Calu3 (cell line): ENCODE data around the gene NEDD1. TPM values are rescaled to one million over a fixed set of nuclear protein-coding genes. Genes with fewer than 3 reads are reported as not detected.

ENCODE experiments used
- BruUV-seq: library from RNA; stranded (reverse); fragments of 400-500 nt; replicated peaks from 2 replicates; lab custom pipeline; 2021; lab: Mats Ljungman, UMichigan
- CTCF ChIA-PET: fragments of 300-600 bp; sonication (Branson Sonifier 250); formaldehyde crosslinking; loops from one replicate; lab custom pipeline; 2022; ENCODE audit warnings: antibody characterized with exemption; lab: Charles Lee
- DNase-seq: peaks from one replicate; pipeline ENCODE4 v3.0.0; 2022
- H3K27ac Mint-ChIP-seq: one replicate; pipeline ENCODE4 v1.8.0; 2022; ENCODE audit warnings: mixed read lengths; ENCODE audit not compliant: unreplicated experiment
- H3K27me3 Mint-ChIP-seq: one replicate; pipeline ENCODE4 v1.8.0; 2022; ENCODE audit warnings: mixed read lengths; ENCODE audit not compliant: unreplicated experiment
- H3K36me3 Mint-ChIP-seq: one replicate; pipeline ENCODE4 v1.8.0; 2022; ENCODE audit warnings: mild to moderate bottlenecking, moderate library complexity, mixed read lengths; ENCODE audit not compliant: insufficient read depth, unreplicated experiment
- H3K4me1 Mint-ChIP-seq: one replicate; pipeline ENCODE4 v1.8.0; 2022; ENCODE audit warnings: mild to moderate bottlenecking, low read depth, mixed read lengths; ENCODE audit not compliant: unreplicated experiment
- H3K4me3 Mint-ChIP-seq: one replicate; pipeline ENCODE4 v1.8.0; 2022; ENCODE audit warnings: mild to moderate bottlenecking, low read depth, moderate library complexity, mixed read lengths; ENCODE audit not compliant: unreplicated experiment
- H3K9me3 Mint-ChIP-seq: one replicate; pipeline ENCODE4 v1.8.0; 2022; ENCODE audit warnings: low read depth, mixed read lengths; ENCODE audit not compliant: unreplicated experiment
- CTCF ChIP-seq: fragments of 200-600 bp; IDR thresholded peaks from one replicate; pipeline ENCODE4 v1.8.0; 2022; ENCODE audit warnings: antibody characterized with exemption; ENCODE audit not compliant: unreplicated experiment
- intact Hi-C: fragments of 100-400 bp; cut with micrococcal nuclease; formaldehyde crosslinking; loops from one replicate; pipeline ENCODE4 v1.10.0; 2022; ENCODE audit not compliant: unreplicated experiment
- total RNA-seq: library from RNA; stranded (reverse); gene quantifications from 2 replicates; pipeline ENCODE4 v1.2.3, GENCODE V29; 2022

Gene NEDD1
- total RNA-seq, 1 experiment from 2014 or later: 47.5 TPM

DNA sequence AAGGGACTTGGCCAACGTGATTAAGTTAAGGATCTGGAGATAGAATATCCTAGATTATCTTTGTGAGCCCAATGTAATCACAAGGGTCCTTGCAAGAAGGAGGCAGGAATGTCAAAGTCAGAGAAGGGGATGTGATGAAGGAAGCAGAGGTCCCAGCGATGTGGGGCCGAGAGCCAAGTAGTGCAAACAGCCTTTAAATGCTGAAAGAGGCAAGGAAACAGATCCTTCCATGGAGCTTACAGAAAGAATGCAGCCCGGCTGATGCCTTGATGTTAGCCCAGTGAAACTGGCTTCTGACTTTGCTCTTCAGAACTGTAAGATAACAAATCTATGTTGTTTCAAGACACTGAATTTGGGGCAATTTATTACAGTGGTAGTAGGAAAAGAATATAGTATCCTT lies 74.9 kb downstream of the NEDD1 start:
- CTCF ChIA-PET: interaction anchor here (0.6 kb wide), 1 partner anchor 878 kb away, joined by 3 read pairs; no protein-coding TSS in a partner anchor
- intact Hi-C loops: no loop called here
- no peak for DNase-seq
- H3K27me3 Mint-ChIP-seq: no peaks in the 10 kb centered on the region
- H3K36me3 Mint-ChIP-seq: peaks cover 7% of the 10 kb centered on the region
- TF ChIP-seq CTCF: no peak
- no peak overlapping the region for H3K4me3 Mint-ChIP-seq
- H3K4me1 Mint-ChIP-seq: no peaks in the 10 kb centered on the region
- BruUV-seq: no TSS peak
- H3K9me3 Mint-ChIP-seq: no peaks in the 10 kb centered on the region
- no peak overlapping the region for H3K27ac Mint-ChIP-seq

DNA sequence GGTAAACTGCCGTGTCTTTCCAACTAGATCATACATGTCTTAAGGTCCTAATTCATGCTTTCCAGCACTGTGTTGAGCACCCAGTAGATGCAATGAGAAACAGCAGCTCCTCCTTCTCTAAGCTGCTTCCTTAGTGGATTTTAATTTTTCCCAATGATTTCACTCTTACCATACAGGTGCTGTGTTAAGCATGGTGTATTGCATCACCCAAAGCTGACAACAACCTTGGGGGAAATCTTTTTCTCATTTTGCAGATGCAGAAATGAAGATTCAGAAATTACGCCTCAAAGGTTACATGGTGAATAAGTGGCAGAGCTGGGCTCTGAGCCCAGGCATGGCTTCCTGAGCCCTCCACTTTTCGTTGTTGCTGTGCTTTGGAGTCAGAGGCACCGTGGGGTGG lies 75.6 kb downstream of the NEDD1 start:
- no peak for DNase-seq
- H3K27ac Mint-ChIP-seq: no peak overlapping the region
- H3K27me3 Mint-ChIP-seq: no peaks in the 10 kb centered on the region
- H3K4me3 Mint-ChIP-seq: no peak overlapping the region
- intact Hi-C loops: no loop called here
- no peak for TF ChIP-seq CTCF
- CTCF ChIA-PET: no interaction called here
- H3K9me3 Mint-ChIP-seq: no peaks in the 10 kb centered on the region
- no TSS peak for BruUV-seq
- H3K36me3 Mint-ChIP-seq: peaks cover 7% of the 10 kb centered on the region
- H3K4me1 Mint-ChIP-seq: no peaks in the 10 kb centered on the region

GRCh38 chr12:96985515-96986362 lies 78.7 kb downstream of the NEDD1 start:
- no peaks in the 10 kb centered on the region for H3K9me3 Mint-ChIP-seq
- peak; percentile 91 for TF ChIP-seq CTCF
- intact Hi-C loops: loop anchor here (1.0 to 5.0 kb wide), 6 partner anchors 162 to 1411 kb away; no protein-coding TSS in a partner anchor
- H3K4me3 Mint-ChIP-seq: peak overlapping the region; percentile 65
- H3K36me3 Mint-ChIP-seq: peaks cover 7% of the 10 kb centered on the region
- CTCF ChIA-PET: interaction anchor here (1.0 kb wide), 1 partner anchor 163 kb away, joined by 4 read pairs; no protein-coding TSS in a partner anchor
- BruUV-seq: no TSS peak
- H3K27me3 Mint-ChIP-seq: peaks cover 22% of the 10 kb centered on the region
- H3K4me1 Mint-ChIP-seq: no peaks in the 10 kb centered on the region
- peak; percentile 69 for DNase-seq
- no peak overlapping the region for H3K27ac Mint-ChIP-seq

- DNase-seq: peak; percentile 26
- intact Hi-C loops: loop anchor here (1.0 to 5.0 kb wide), 7 partner anchors 160 to 1410 kb away; no protein-coding TSS in a partner anchor
- CTCF ChIA-PET: interaction anchor here (0.6 to 1.0 kb wide), 3 partner anchors 162 to 1411 kb away, joined by 4 to 8 read pairs (median 4); no protein-coding TSS in a partner anchor
- no peak overlapping the region for H3K4me3 Mint-ChIP-seq
- H3K4me1 Mint-ChIP-seq: no peaks in the 10 kb centered on the region
- no peak overlapping the region for H3K27ac Mint-ChIP-seq
- H3K36me3 Mint-ChIP-seq: peaks cover 7% of the 10 kb centered on the region
- no TSS peak for BruUV-seq
- peaks cover 35% of the 10 kb centered on the region for H3K27me3 Mint-ChIP-seq
- peak; percentile 49 for TF ChIP-seq CTCF
- H3K9me3 Mint-ChIP-seq: no peaks in the 10 kb centered on the region
Measured at GRCh38 chr12:96986883-96987523, 79.9 kb downstream of the NEDD1 start.
